ENCODE data around the gene CDH15. TPM values are rescaled to one million over a fixed set of nuclear protein-coding genes. Genes with fewer than 3 reads are reported as not detected.
"Not testable (repeated sequence)": the region's sequence is repeated elsewhere in the genome, so short reads cannot be mapped to it uniquely, and the experiment has no call there.

Gene CDH15
- total RNA-seq, 2 donors from 2014 or later: 0.64 to 2.7 TPM

DNA sequence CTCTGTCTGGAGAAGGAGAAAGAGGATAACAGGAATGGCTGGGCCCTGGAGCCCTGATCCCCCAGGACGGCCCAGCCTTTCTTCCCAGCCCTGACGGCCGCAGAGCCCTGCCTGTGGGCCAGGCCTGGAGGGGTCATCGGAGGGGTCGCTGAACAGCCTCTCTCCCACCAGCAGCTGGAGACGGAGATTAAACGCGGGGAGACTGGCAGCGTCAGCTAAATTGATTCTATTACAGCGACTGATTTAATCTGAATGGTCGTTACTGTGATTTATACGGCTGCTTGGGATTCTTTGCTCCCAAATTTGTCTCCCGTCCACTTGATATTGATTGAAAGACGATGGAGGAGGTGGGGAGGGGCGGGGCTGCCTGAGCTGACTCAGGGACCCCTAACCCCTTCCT is 7.1 kb upstream of the CDH15 start:
- Histone ChIP-seq H3K4me1 (replicated peaks) (no peaks in the 10 kb centered on the region), H3K4me3 (no peak overlapping the region), H3K27me3 (replicated peaks; ENCODE audit: insufficient read depth) (no peaks in the 10 kb centered on the region), H3K36me3 (no peaks in the 10 kb centered on the region), H3K9me3 (no peaks in the 10 kb centered on the region), H3K27ac (no peak overlapping the region)
- no peak for TF ChIP-seq POLR2A (IDR thresholded peaks at IDR 0.05)
- no peak for TF ChIP-seq POLR2AphosphoS5 (IDR thresholded peaks at IDR 0.05)
- TF ChIP-seq, protein P1, sequence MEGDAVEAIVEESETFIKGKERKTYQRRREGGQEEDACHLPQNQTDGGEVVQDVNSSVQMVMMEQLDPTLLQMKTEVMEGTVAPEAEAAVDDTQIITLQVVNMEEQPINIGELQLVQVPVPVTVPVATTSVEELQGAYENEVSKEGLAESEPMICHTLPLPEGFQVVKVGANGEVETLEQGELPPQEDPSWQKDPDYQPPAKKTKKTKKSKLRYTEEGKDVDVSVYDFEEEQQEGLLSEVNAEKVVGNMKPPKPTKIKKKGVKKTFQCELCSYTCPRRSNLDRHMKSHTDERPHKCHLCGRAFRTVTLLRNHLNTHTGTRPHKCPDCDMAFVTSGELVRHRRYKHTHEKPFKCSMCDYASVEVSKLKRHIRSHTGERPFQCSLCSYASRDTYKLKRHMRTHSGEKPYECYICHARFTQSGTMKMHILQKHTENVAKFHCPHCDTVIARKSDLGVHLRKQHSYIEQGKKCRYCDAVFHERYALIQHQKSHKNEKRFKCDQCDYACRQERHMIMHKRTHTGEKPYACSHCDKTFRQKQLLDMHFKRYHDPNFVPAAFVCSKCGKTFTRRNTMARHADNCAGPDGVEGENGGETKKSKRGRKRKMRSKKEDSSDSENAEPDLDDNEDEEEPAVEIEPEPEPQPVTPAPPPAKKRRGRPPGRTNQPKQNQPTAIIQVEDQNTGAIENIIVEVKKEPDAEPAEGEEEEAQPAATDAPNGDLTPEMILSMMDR (IDR thresholded peaks at IDR 0.05): no peak
- DNase-seq (ENCODE audit: low spot score): no peak
- intact Hi-C loops (cut with DNase I): no loop called here
- 57% methylated on average over 15 of the region's 15 CpGs for WGBS

DNA sequence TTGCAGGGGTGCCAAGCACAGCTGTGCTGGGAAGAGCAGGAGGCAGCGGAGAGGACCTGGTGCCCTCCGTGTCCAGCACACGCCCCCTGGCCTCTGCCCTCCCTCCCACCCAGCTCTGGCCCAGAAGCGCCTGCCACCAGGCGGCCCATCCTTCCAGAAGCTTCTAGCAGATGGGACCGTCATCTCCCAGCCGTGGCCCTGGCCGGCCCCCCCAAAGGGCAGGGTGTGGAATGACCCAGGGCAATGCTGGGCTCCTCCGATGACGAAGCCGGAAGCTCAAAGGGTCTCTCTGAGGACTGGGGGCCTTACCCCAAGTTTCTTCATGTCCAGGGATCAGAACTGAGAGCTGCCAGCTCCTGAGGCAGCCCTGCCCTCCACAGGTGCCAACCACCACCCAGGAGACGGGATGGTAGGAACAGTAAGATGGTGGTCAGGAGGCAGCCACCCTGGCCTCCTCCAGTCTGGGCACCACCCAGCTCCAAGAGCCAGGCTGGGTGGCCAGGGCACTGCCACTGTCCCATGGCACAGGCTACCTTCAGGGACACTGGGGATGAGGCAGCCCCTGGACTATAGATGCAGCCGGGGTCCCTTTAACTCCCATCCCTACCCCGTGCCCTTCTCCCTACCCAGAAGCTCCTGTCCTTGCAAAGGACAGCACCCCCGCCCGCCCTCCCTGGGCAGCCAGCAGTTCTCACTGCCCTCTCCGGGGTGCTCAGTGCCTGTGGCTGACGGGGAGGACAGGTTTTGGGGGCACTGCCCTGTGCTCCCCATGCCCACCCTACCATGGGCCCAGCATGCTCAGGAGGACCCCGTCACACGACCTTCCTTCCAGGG is 6.5 kb upstream of the CDH15 start:
- no peaks in the 10 kb centered on the region for H3K4me1 ChIP-seq (replicated peaks)
- H3K36me3 ChIP-seq: no peaks in the 10 kb centered on the region
- no peak overlapping the region for H3K4me3 ChIP-seq
- 78% methylated on average over 20 of the region's 20 CpGs for WGBS
- DNase-seq (ENCODE audit: low spot score): no peak
- TF ChIP-seq POLR2A (IDR thresholded peaks at IDR 0.05): no peak
- no peak for TF ChIP-seq POLR2AphosphoS5 (IDR thresholded peaks at IDR 0.05)
- TF ChIP-seq, protein P1 (IDR thresholded peaks at IDR 0.05): no peak
- H3K27me3 ChIP-seq (replicated peaks; ENCODE audit: insufficient read depth): no peaks in the 10 kb centered on the region
- H3K27ac ChIP-seq: no peak overlapping the region
- no peaks in the 10 kb centered on the region for H3K9me3 ChIP-seq
- intact Hi-C loops (cut with DNase I): no loop called here

GRCh38 chr16:89165681-89165979 is 5.9 kb upstream of the CDH15 start:
- H3K36me3 ChIP-seq; H3K9me3 ChIP-seq; DNase-seq (ENCODE audit: low spot score); H3K27me3 ChIP-seq (replicated peaks; ENCODE audit: insufficient read depth); H3K4me1 ChIP-seq (replicated peaks); H3K27ac ChIP-seq; intact Hi-C loops (cut with DNase I); H3K4me3 ChIP-seq: not testable (repeated sequence)
- WGBS: 77% methylated on average over 10 of the region's 10 CpGs

GRCh38 chr16:89166696-89167424 is 4.7 kb upstream of the CDH15 start:
- intact Hi-C loops (cut with DNase I): no loop called here
- 75% methylated on average over 18 of the region's 18 CpGs for WGBS
- no peak overlapping the region for H3K4me3 ChIP-seq
- TF ChIP-seq POLR2AphosphoS5 (IDR thresholded peaks at IDR 0.05): no peak
- TF ChIP-seq, protein P1 (IDR thresholded peaks at IDR 0.05): no peak
- TF ChIP-seq POLR2A (IDR thresholded peaks at IDR 0.05): no peak
- H3K9me3 ChIP-seq: no peaks in the 10 kb centered on the region
- H3K36me3 ChIP-seq: no peaks in the 10 kb centered on the region
- no peak overlapping the region for H3K27ac ChIP-seq
- H3K4me1 ChIP-seq (replicated peaks): no peaks in the 10 kb centered on the region
- H3K27me3 ChIP-seq (replicated peaks; ENCODE audit: insufficient read depth): no peaks in the 10 kb centered on the region
- no peak for DNase-seq (ENCODE audit: low spot score)

DNA sequence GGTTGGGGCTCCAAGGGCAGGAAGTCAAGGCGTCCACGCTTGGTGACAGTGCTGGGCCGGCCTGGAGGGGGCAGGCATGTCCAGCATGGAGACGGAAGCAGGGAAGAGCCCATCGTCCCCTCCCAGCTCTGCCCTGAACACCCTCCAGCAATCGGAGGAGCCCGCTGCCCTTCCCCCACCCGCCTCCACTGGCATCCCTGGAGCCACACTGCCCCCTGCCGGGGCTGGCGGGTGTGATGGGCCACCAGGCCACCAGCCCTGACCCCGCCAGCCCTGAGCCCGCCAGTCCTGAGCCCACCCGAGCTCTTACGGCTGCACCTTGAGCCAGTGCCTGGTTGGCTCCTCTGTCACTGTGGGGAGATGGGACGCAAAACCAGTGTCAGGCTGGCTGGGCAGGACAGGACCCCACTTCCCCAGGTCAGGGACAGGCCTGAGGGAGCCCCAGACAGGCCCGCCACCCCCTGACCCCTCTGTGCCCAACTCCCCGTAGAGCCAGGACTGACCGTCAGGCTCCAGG is 4.1 kb upstream of the CDH15 start:
- H3K9me3 ChIP-seq: no peaks in the 10 kb centered on the region
- TF ChIP-seq POLR2AphosphoS5 (IDR thresholded peaks at IDR 0.05) (peak; percentile 70), POLR2A (IDR thresholded peaks at IDR 0.05) (no peak)
- TF ChIP-seq, protein P1 (IDR thresholded peaks at IDR 0.05): peak; percentile 80 to 96 (median 92)
- H3K36me3 ChIP-seq: no peaks in the 10 kb centered on the region
- WGBS: 26% methylated on average over 13 of the region's 18 CpGs
- peak; percentile 65 for DNase-seq (ENCODE audit: low spot score)
- H3K4me3 ChIP-seq: no peak overlapping the region
- H3K4me1 ChIP-seq (replicated peaks): no peaks in the 10 kb centered on the region
- intact Hi-C loops (cut with DNase I): no loop called here
- no peak overlapping the region for H3K27ac ChIP-seq
- no peaks in the 10 kb centered on the region for H3K27me3 ChIP-seq (replicated peaks; ENCODE audit: insufficient read depth)
